NT2/D1 (cell line): Measurements from ENCODE around the gene LHFPL3.

Experiments
- DNase-seq: peaks from one replicate; pipeline ENCODE4 v3.0.0-alpha.2; 2011; ENCODE audit warnings: low read depth, low spot score
- H3K27me3 ChIP-seq: 2 replicates; pipeline ENCODE4 v1.6.0; 2011; ENCODE audit warnings: mild to moderate bottlenecking; ENCODE audit not compliant: insufficient read length, insufficient read depth
- H3K36me3 ChIP-seq: 2 replicates; pipeline ENCODE4 v1.6.1; 2011; ENCODE audit warnings: mild to moderate bottlenecking, low read length, mixed read lengths; ENCODE audit not compliant: insufficient read depth, insufficient read length
- H3K4me1 ChIP-seq: 2 replicates; pipeline ENCODE4 v1.5.1; 2011; ENCODE audit not compliant: insufficient read depth, insufficient read length
- H3K4me3 ChIP-seq: 2 replicates; pipeline ENCODE4 v1.5.1; 2011; ENCODE audit warnings: low read depth; ENCODE audit not compliant: insufficient read length
- H3K9ac ChIP-seq: 2 replicates; pipeline ENCODE4 v1.6.0; 2011; ENCODE audit warnings: low read depth; ENCODE audit not compliant: insufficient read length
- H3K9me3 ChIP-seq: 2 replicates; pipeline ENCODE4 v1.5.1; 2011; ENCODE audit warnings: mild to moderate bottlenecking, low read length; ENCODE audit not compliant: insufficient read depth
- SUZ12 ChIP-seq: IDR thresholded peaks from 2 replicates; pipeline ENCODE4 v1.6.1; 2011; ENCODE audit not compliant: insufficient read length, insufficient read depth; ENCODE audit errors: extremely low read depth
- YY1 ChIP-seq: IDR thresholded peaks from 2 replicates; pipeline ENCODE4 v1.6.1; 2011; ENCODE audit not compliant: insufficient read length, insufficient read depth
- ZNF274 ChIP-seq: IDR thresholded peaks from 2 replicates; pipeline ENCODE4 v1.6.1; 2011; ENCODE audit warnings: mild to moderate bottlenecking, low read depth, low read length

Gene LHFPL3

DNA sequence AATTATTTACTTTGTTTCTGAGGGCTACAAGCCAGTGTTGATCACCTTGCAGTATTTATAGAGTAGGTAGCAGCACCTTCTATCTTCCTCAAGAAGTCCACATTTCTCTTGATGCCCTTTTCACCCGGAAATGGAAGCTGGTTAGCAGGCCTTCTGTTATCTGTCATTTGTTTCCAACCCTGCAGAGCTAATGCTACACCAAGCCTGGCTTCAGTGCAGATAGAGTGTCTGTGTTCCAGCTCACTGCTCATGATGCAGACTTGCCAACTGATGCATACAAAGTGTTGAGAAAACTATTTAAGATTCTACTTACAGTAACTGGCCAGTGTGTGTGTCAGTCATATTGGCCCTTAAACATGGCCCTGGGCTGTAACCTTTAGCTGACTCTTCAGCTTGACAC, 301.0 kb downstream of the LHFPL3 start:
- no peak for DNase-seq
- Histone ChIP-seq H3K27me3 (no peaks in the 10 kb centered on the region), H3K9me3 (no peaks in the 10 kb centered on the region), H3K36me3 (no peaks in the 10 kb centered on the region), H3K9ac (no peak overlapping the region), H3K4me1 (no peaks in the 10 kb centered on the region), H3K4me3 (no peak overlapping the region)
- TF ChIP-seq ZNF274, result no peak
- TF ChIP-seq SUZ12, result no peak
- no peak for TF ChIP-seq YY1

DNA sequence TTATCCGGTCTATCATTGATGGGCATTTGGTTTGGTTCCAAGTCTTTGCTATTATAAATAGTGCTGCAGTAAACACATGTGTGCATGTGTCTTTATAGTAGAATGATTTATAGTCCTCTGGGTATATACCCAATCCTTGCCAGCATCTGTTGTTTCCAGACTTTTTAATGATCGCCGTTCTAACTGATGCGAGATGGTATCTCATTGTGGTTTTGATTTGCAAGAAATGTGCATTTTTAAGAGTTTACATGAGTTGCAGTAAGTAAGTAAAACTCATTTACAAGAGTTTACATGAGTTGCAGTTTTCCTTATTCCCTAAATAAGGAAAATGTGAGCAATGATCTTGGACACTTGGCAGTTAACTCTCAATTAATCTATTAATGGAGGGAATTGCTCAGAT, 312.1 kb downstream of the LHFPL3 start:
- H3K9me3 ChIP-seq, result no peaks in the 10 kb centered on the region
- H3K4me3 ChIP-seq, result no peak overlapping the region
- H3K4me1 ChIP-seq, result no peaks in the 10 kb centered on the region
- TF ChIP-seq YY1 (no peak), ZNF274 (no peak), SUZ12 (no peak)
- no peak for DNase-seq
- no peaks in the 10 kb centered on the region for H3K36me3 ChIP-seq
- no peaks in the 10 kb centered on the region for H3K27me3 ChIP-seq
- H3K9ac ChIP-seq, result no peak overlapping the region

DNA sequence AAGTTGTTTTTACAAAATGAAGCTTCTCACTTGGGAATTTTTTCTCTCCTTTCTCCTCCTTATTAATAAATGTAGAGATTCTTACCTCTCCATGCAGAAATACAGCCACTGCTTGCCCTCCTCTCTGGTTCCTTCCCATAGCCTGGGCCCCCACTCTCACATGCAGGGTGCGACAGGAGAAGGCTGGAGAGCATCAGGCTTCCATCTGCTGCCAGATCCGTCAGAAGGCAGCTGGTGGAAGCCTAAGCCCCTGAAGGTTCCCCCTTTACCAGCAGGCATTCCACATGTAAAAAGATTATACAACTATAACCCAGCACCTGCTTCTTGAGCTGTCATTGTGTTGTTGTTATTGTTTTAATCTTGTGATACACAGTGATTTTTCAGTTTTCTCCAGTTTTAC, 314.2 kb downstream of the LHFPL3 start:
- Histone ChIP-seq H3K9me3 (no peaks in the 10 kb centered on the region), H3K36me3 (no peaks in the 10 kb centered on the region), H3K27me3 (no peaks in the 10 kb centered on the region), H3K4me3 (no peak overlapping the region), H3K4me1 (no peaks in the 10 kb centered on the region), H3K9ac (no peak overlapping the region)
- DNase-seq, result no peak
- no peak for TF ChIP-seq ZNF274
- no peak for TF ChIP-seq SUZ12
- TF ChIP-seq YY1, result no peak

DNA sequence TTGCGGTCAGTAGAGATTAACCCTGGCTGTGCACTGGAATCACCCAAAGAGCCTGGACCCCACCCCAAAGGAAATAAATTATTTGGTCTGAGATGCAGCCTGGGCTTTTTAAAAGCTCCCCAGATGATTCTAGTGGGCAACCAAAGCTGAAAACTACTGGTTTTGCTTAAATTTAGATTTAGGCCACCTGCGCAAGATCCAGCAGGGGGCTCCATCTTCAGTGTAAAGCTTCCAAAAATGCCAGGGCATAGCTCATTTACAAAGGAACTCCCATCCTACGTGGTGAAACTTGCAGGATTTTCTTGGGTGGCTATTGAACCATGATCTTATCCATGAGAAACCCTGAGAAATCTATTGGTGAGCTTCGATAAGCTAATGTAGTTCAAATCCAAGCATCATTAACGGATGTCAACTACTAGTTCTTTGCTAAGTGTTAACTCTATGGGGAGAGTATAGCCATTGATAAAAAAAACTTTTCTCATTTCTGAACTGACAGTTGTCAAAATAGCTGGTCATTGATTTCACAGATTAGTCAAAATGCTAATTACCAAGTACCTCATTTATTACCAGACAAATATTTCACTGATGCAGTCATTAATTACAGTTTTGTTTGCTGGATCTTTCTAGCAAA, 315.3 kb downstream of the LHFPL3 start:
- H3K9me3 ChIP-seq, result no peaks in the 10 kb centered on the region
- TF ChIP-seq ZNF274 (no peak), YY1 (no peak)
- no peaks in the 10 kb centered on the region for H3K27me3 ChIP-seq
- H3K36me3 ChIP-seq, result no peaks in the 10 kb centered on the region
- H3K4me3 ChIP-seq, result no peak overlapping the region
- no peak overlapping the region for H3K9ac ChIP-seq
- DNase-seq, result peak; percentile 23
- no peaks in the 10 kb centered on the region for H3K4me1 ChIP-seq

DNA sequence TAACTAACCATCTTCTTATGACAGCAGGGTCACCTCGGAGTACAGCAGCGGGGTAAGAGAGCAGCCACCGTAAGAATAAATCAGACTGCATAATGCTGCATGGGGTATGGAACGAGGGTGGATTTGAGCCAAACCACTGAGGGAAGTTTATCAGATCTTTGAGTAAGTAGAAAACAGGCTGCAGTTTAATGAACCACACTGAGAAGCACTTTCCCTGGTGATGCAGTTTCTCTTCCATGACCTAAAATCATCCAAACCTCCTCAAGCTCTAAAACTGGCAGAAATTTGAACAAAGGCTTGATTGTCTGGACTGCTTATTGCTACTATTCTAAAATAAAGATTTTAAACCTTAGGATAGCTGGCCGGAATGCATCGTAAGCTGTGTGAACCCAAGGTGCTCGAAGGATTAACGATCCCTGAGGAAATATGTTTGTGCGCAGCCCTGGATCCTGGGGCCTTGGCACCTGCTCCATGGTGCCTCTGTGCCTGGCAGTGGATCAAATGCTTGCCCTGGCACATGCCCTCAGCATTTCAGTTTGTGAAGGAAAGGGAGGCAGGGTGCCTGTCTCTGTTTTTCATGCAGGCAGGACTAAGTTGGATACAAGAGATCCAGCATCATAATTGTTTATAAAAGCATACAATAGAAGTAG, 322.7 kb downstream of the LHFPL3 start:
- Histone ChIP-seq H3K9me3 (no peaks in the 10 kb centered on the region), H3K4me1 (no peaks in the 10 kb centered on the region), H3K4me3 (no peak overlapping the region), H3K27me3 (no peaks in the 10 kb centered on the region), H3K9ac (no peak overlapping the region), H3K36me3 (no peaks in the 10 kb centered on the region)
- TF ChIP-seq ZNF274 (no peak), SUZ12 (no peak), YY1 (no peak)
- no peak for DNase-seq

DNA sequence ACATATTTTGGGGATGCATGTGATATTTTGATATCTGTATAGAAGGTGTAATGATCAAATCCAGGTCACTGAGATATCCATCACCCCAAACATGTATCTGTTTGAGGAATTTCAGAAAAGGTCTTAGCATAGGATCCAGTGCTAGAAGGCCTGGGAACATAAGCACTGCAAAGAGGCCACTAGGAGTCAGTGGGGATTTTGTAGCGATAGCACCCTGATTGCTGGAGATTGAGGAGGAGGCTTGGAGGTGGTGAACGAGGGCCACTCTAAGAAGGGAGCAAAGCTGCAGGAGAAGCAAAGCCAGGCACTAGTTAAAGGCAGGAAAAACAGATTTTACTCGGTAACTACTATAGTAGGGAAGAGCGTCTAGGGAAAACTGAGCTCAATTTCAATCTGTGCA, 324.0 kb downstream of the LHFPL3 start:
- DNase-seq, result no peak
- Histone ChIP-seq H3K9me3 (no peaks in the 10 kb centered on the region), H3K4me3 (no peak overlapping the region), H3K36me3 (no peaks in the 10 kb centered on the region), H3K27me3 (no peaks in the 10 kb centered on the region), H3K9ac (no peak overlapping the region), H3K4me1 (no peaks in the 10 kb centered on the region)
- no peak for TF ChIP-seq YY1
- no peak for TF ChIP-seq SUZ12
- TF ChIP-seq ZNF274, result no peak

DNA sequence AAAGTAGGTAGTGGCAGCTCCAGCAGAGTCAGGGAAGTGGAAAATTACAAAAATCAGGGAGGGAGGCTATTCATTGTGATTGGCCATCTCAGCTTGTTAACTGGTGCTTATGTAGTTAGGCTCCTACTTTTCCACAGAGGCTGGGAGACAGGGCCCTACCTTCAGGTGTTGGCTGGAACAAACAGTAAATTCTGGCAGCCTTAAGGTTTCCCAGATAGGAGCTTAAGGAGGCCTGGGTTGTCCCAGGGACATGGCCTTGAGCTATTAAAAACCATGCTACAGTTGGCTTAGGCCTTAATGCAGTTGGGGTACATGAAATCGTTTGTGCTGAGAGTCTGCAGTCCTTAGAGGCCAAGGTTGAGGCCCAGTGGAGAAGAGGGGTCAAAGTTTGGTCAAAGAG, 324.5 kb downstream of the LHFPL3 start:
- Histone ChIP-seq H3K27me3 (no peaks in the 10 kb centered on the region), H3K9ac (no peak overlapping the region), H3K4me3 (no peak overlapping the region), H3K9me3 (no peaks in the 10 kb centered on the region), H3K36me3 (no peaks in the 10 kb centered on the region), H3K4me1 (no peaks in the 10 kb centered on the region)
- TF ChIP-seq SUZ12, result no peak
- no peak for TF ChIP-seq YY1
- TF ChIP-seq ZNF274, result no peak
- no peak for DNase-seq
